Natural killer cell (primary cell): ENCODE measurements around the gene MAGED2. TPM values are rescaled to one million over a fixed set of nuclear protein-coding genes. Genes with fewer than 3 reads are reported as not detected.
"Not testable (repeated sequence)": the region's sequence is repeated elsewhere in the genome, so short reads cannot be mapped to it uniquely, and the experiment has no call there.

Experiments used
- ATAC-seq, 3 donors: fragments of 150-1000 bp in 2 of 3; fragments of 200-7000 bp in 1 of 3; cut with Tn5 transposase; 1 replicate in 1 of 3; 2 replicates in 2 of 3; pipeline ENCODE4 v1.10.0; 2021; ENCODE audit warnings: mild to moderate bottlenecking in 2 of 3, moderate library complexity in 2 of 3
- DNase-seq, 2 donors: peaks; one replicate each; pipeline versions ENCODE4 v3.0.0 to v3.0.0-alpha.2; 2013 to 2021; ENCODE audit warnings: mixed read lengths in 1 of 2
- H3K27ac ChIP-seq: one replicate; pipeline ENCODE4 v1.5.1; 2013; ENCODE audit warnings: mild to moderate bottlenecking, low read length
- H3K27me3 ChIP-seq: one replicate; pipeline ENCODE4 v1.6.1; 2013; ENCODE audit warnings: low read length; ENCODE audit not compliant: control insufficient read depth, insufficient read depth
- H3K36me3 ChIP-seq: one replicate; pipeline ENCODE4 v1.6.1; 2013; ENCODE audit warnings: low read length; ENCODE audit not compliant: control insufficient read depth, insufficient read depth
- H3K4me1 ChIP-seq: one replicate; pipeline ENCODE4 v1.6.1; 2013; ENCODE audit warnings: low read length; ENCODE audit not compliant: control insufficient read depth, insufficient read depth
- H3K4me3 ChIP-seq: one replicate; pipeline ENCODE4 v1.5.1; 2013; ENCODE audit warnings: low read length
- H3K9me3 ChIP-seq: one replicate; pipeline ENCODE4 v1.6.1; 2013; ENCODE audit warnings: low read length; ENCODE audit not compliant: control insufficient read depth, insufficient read depth
- H3K27ac Mint-ChIP-seq, 2 donors: one replicate each; pipeline ENCODE4 v1.8.0; 2022; ENCODE audit warnings: mild to moderate bottlenecking in 2 of 2, mixed read lengths in 2 of 2, moderate library complexity in 1 of 2
- H3K27me3 Mint-ChIP-seq, 2 donors: one replicate each; pipeline ENCODE4 v1.8.0; 2022; ENCODE audit warnings: low read depth in 2 of 2, mixed read lengths in 2 of 2
- H3K36me3 Mint-ChIP-seq: one replicate; pipeline ENCODE4 v1.8.0; 2022; ENCODE audit warnings: mixed read lengths
- H3K4me1 Mint-ChIP-seq, 2 donors: one replicate each; pipeline ENCODE4 v1.8.0; 2022; ENCODE audit warnings: mixed read lengths in 2 of 2
- H3K4me3 Mint-ChIP-seq: one replicate; pipeline ENCODE4 v1.8.0; 2022; ENCODE audit warnings: mild to moderate bottlenecking, moderate library complexity, mixed read lengths
- H3K9me3 Mint-ChIP-seq, 2 donors: one replicate each; pipeline ENCODE4 v1.8.0; 2022; ENCODE audit warnings: mixed read lengths in 2 of 2
- CTCF ChIP-seq: fragments of 200-600 bp; IDR thresholded peaks from one replicate; pipeline ENCODE4 v1.8.0; 2022; ENCODE audit warnings: antibody characterized with exemption
- WGBS: methylation state at CpG from one replicate; pipeline ENCODE4 v1.1.7; 2013; ENCODE audit warnings: missing lambda C conversion rate; ENCODE audit not compliant: insufficient coverage; 5-methylcytosine and 5-hydroxymethylcytosine counted together
- intact Hi-C: fragments of 100-400 bp; cut with micrococcal nuclease; formaldehyde crosslinking; loops from one replicate; pipeline ENCODE4 v1.14.2; 2022
- total RNA-seq, 4 donors: library from RNA; stranded (reverse); fragments of 120-200 nt in 1 of 4; gene quantifications; one replicate each; pipeline versions ENCODE4 v1.2.3 to v1.2.4, GENCODE V29; 2013 to 2022

The MAGED2 gene
- 10 to 100 TPM; 52.0 to 63.2 (median 57.8) TPM for total RNA-seq
- 73.1 TPM for total RNA-seq (2013)

GRCh38 chrX:54807524-54808108 lies at the start of gene MAGED2:
MAGED2 (plus strand) TSS chrX:54807745; CDS start chrX:54809332, 1,587 bp downstream.
- Histone ChIP-seq H3K4me1 (peaks cover 20% of the 10 kb centered on the region), H3K27me3 (no peaks in the 10 kb centered on the region), H3K9me3 (no peaks in the 10 kb centered on the region), H3K4me3 (peak within 1 kb of the TSS; percentile 99), H3K27ac (peak within 1 kb of the TSS; percentile 92), H3K36me3 (peaks cover 20% of the 10 kb centered on the region)
- Mint-ChIP-seq H3K27me3 (no peaks in the 10 kb centered on the region), H3K27ac (peak within 1 kb of the TSS; percentile 86 to 95), H3K4me1 (peaks cover 5 to 22% of the 10 kb centered on the region in 2 donors), H3K36me3 (no peaks in the 10 kb centered on the region), H3K9me3 (no peaks in the 10 kb centered on the region), H3K4me3 (peak within 1 kb of the TSS; percentile 88)
- peak in 1 of 2 donors; percentile 75 for DNase-seq
- intact Hi-C loops, result loop anchor here (1.0 to 5.0 kb wide), 3 partner anchors 168 to 355 kb away; partner anchors contain the start of gene GNL3L
- TF ChIP-seq CTCF, result no peak
- 0% methylated on average over 17 of the region's 17 CpGs for WGBS
- ATAC-seq, result peak; percentile 39 to 47 (median 47)

- no peaks in the 10 kb centered on the region for H3K36me3 ChIP-seq
- Mint-ChIP-seq H3K27ac (no peak overlapping the region), H3K36me3 (no peaks in the 10 kb centered on the region), H3K4me1 (no peaks in the 10 kb centered on the region), H3K9me3 (no peaks in the 10 kb centered on the region), H3K4me3 (no peak overlapping the region), H3K27me3 (peaks cover 17 to 30% of the 10 kb centered on the region in 2 donors)
- ATAC-seq (no peak), DNase-seq (no peak)
- 93% methylated on average over 20 of the region's 21 CpGs for WGBS
- H3K4me1 ChIP-seq, result no peaks in the 10 kb centered on the region
- H3K4me3 ChIP-seq, result no peak overlapping the region
- H3K27me3 ChIP-seq, result no peaks in the 10 kb centered on the region
- intact Hi-C loops, result no loop called here
- H3K9me3 ChIP-seq, result no peaks in the 10 kb centered on the region
- no peak overlapping the region for H3K27ac ChIP-seq
- TF ChIP-seq CTCF, result no peak
Observed at GRCh38 chrX:54758114-54759055, 49.2 kb upstream of the MAGED2 start.

- H3K9me3 ChIP-seq, H3K4me3 Mint-ChIP-seq, H3K4me3 ChIP-seq, ATAC-seq, DNase-seq, H3K27ac ChIP-seq, H3K36me3 ChIP-seq, H3K36me3 Mint-ChIP-seq, intact Hi-C loops, H3K27ac Mint-ChIP-seq, H3K9me3 Mint-ChIP-seq, H3K27me3 ChIP-seq: not testable (repeated sequence)
- WGBS, result 83% methylated on average over 1 of the region's 2 CpGs
- peaks cover 26% of the 10 kb centered on the region for H3K4me1 ChIP-seq
- Mint-ChIP-seq H3K4me1 (peaks cover 21 to 25% of the 10 kb centered on the region in 2 donors), H3K27me3 (peaks cover 8 to 30% of the 10 kb centered on the region in 2 donors)
Observed at GRCh38 chrX:54774391-54775094, 33.0 kb upstream of the MAGED2 start.
